ENCODE data around the gene DAZAP1. TPM values are rescaled to one million over a fixed set of nuclear protein-coding genes. Genes with fewer than 3 reads are reported as not detected.

DAZAP1 gene
- total RNA-seq, 1 donor from 2014 or later, result 74.5 TPM

GRCh38 chr19:1411255-1412191 lies 4.1 kb downstream of the DAZAP1 start:
- no peak for TF ChIP-seq CTCF (IDR thresholded peaks at IDR 0.05; ENCODE audit: insufficient read depth, low read length, poor library complexity, severe bottlenecking)

GRCh38 chr19:1412323-1412923 lies 5.0 kb downstream of the DAZAP1 start:
- H3K36me3 ChIP-seq (ENCODE audit: control insufficient read depth, insufficient read depth, low read length), result peaks cover 1% of the 10 kb centered on the region
- no peak overlapping the region for H3K4me3 ChIP-seq (ENCODE audit: low read depth, low read length)
- no peak for TF ChIP-seq CTCF (IDR thresholded peaks at IDR 0.05; ENCODE audit: insufficient read depth, low read length, poor library complexity, severe bottlenecking)
- H3K27me3 ChIP-seq (ENCODE audit: control insufficient read depth, insufficient read depth, low read length), result no peaks in the 10 kb centered on the region
- no peak for DNase-seq (ENCODE audit: low read depth)

More at GRCh38 chr19:1411255-1412191, 4.1 kb downstream of the DAZAP1 start:
- Histone ChIP-seq H3K27me3 (ENCODE audit: control insufficient read depth, insufficient read depth, low read length) (no peaks in the 10 kb centered on the region), H3K4me3 (ENCODE audit: low read depth, low read length) (no peak overlapping the region), H3K36me3 (ENCODE audit: control insufficient read depth, insufficient read depth, low read length) (peaks cover 1% of the 10 kb centered on the region)
- no peak for DNase-seq (ENCODE audit: low read depth)

- peaks cover 4% of the 10 kb centered on the region for H3K36me3 ChIP-seq (ENCODE audit: control insufficient read depth, insufficient read depth, low read length)
- no peak for DNase-seq (ENCODE audit: low read depth)
- no peak for TF ChIP-seq CTCF (IDR thresholded peaks at IDR 0.05; ENCODE audit: insufficient read depth, low read length, poor library complexity, severe bottlenecking)
- no peak overlapping the region for H3K4me3 ChIP-seq (ENCODE audit: low read depth, low read length)
- H3K27me3 ChIP-seq (ENCODE audit: control insufficient read depth, insufficient read depth, low read length), result no peaks in the 10 kb centered on the region
These were observed 5.8 kb downstream of the DAZAP1 start for GRCh38 chr19:1412995-1413800.

- Histone ChIP-seq H3K36me3 (ENCODE audit: control insufficient read depth, insufficient read depth, low read length) (peaks cover 6% of the 10 kb centered on the region), H3K27me3 (ENCODE audit: control insufficient read depth, insufficient read depth, low read length) (no peaks in the 10 kb centered on the region), H3K4me3 (ENCODE audit: low read depth, low read length) (no peak overlapping the region)
- TF ChIP-seq CTCF (IDR thresholded peaks at IDR 0.05; ENCODE audit: insufficient read depth, low read length, poor library complexity, severe bottlenecking), result no peak
- DNase-seq (ENCODE audit: low read depth), result no peak
These were observed 8.8 kb downstream of the DAZAP1 start for GRCh38 chr19:1416014-1416841.

GRCh38 chr19:1417145-1417544 lies 9.8 kb downstream of the DAZAP1 start:
- DNase-seq (ENCODE audit: low read depth), result no peak
- TF ChIP-seq CTCF (IDR thresholded peaks at IDR 0.05; ENCODE audit: insufficient read depth, low read length, poor library complexity, severe bottlenecking), result no peak
- H3K4me3 ChIP-seq (ENCODE audit: low read depth, low read length), result no peak overlapping the region
- peaks cover 9% of the 10 kb centered on the region for H3K36me3 ChIP-seq (ENCODE audit: control insufficient read depth, insufficient read depth, low read length)
- no peaks in the 10 kb centered on the region for H3K27me3 ChIP-seq (ENCODE audit: control insufficient read depth, insufficient read depth, low read length)

Measured in kidney epithelial cell (primary cell).